Measurements from ENCODE around the gene AMMECR1. TPM values are rescaled to one million over a fixed set of nuclear protein-coding genes. Genes with fewer than 3 reads are reported as not detected.

Gene AMMECR1
- total RNA-seq, 3 donors from 2014 or later: 4.1 to 10.7 (median 8.2) TPM

- no peaks in the 10 kb centered on the region for H3K36me3 ChIP-seq (ENCODE audit: low read depth)
- no peak for TF ChIP-seq CTCF (IDR thresholded peaks at IDR 0.05)
- intact Hi-C loops (cut with DNase I, micrococcal nuclease): loop anchor here in 1 of 2 donors (10.0 kb wide), 1 partner anchor 692 kb away; no protein-coding TSS in a partner anchor
- no peaks in the 10 kb centered on the region for H3K9me3 ChIP-seq
- no peaks in the 10 kb centered on the region for H3K4me1 ChIP-seq (ENCODE audit: low read depth)
- no peak overlapping the region for H3K4me3 ChIP-seq
- no peak for DNase-seq
- ATAC-seq: no peak
Measured at GRCh38 chrX:110153244-110153643, 164.6 kb downstream of the AMMECR1 start.

- DNase-seq (peak in 1 of 3 donors; percentile 54), ATAC-seq (peak; percentile 80)
- intact Hi-C loops (cut with DNase I, micrococcal nuclease): loop anchor here in 1 of 2 donors (10.0 kb wide), 1 partner anchor 232 kb away; no protein-coding TSS in a partner anchor
- no peak for TF ChIP-seq CTCF (IDR thresholded peaks at IDR 0.05)
- no peak overlapping the region for H3K4me3 ChIP-seq
- H3K36me3 ChIP-seq (ENCODE audit: low read depth): no peaks in the 10 kb centered on the region
- H3K9me3 ChIP-seq: no peaks in the 10 kb centered on the region
- H3K4me1 ChIP-seq (ENCODE audit: low read depth): peaks cover 2% of the 10 kb centered on the region
Measured at GRCh38 chrX:110146521-110146920, 171.4 kb downstream of the AMMECR1 start.

- H3K9me3 ChIP-seq: no peaks in the 10 kb centered on the region
- intact Hi-C loops (cut with DNase I, micrococcal nuclease): loop anchor here in 1 of 2 donors (10.0 kb wide), 1 partner anchor 231 kb away; no protein-coding TSS in a partner anchor
- peaks cover 2% of the 10 kb centered on the region for H3K4me1 ChIP-seq (ENCODE audit: low read depth)
- ATAC-seq (peak; percentile 73), DNase-seq (peak in 1 of 3 donors; percentile 15)
- no peaks in the 10 kb centered on the region for H3K36me3 ChIP-seq (ENCODE audit: low read depth)
- H3K4me3 ChIP-seq: no peak overlapping the region
- TF ChIP-seq CTCF (IDR thresholded peaks at IDR 0.05): no peak
Measured at GRCh38 chrX:110145854-110146253, 172.0 kb downstream of the AMMECR1 start.

- peaks cover 2% of the 10 kb centered on the region for H3K4me1 ChIP-seq (ENCODE audit: low read depth)
- ATAC-seq (no peak), DNase-seq (no peak)
- no peak for TF ChIP-seq CTCF (IDR thresholded peaks at IDR 0.05)
- H3K9me3 ChIP-seq: no peaks in the 10 kb centered on the region
- no peaks in the 10 kb centered on the region for H3K36me3 ChIP-seq (ENCODE audit: low read depth)
- no peak overlapping the region for H3K4me3 ChIP-seq
- intact Hi-C loops (cut with DNase I, micrococcal nuclease): loop anchor here in 1 of 2 donors (10.0 kb wide), 1 partner anchor 231 kb away; no protein-coding TSS in a partner anchor
Measured at GRCh38 chrX:110145311-110145710, 172.6 kb downstream of the AMMECR1 start.

Other genes starting within 250 kb of the AMMECR1 start
- under 1 TPM in 1 of 3 donors, not detected in 2; 0.06 TPM for gene RTL9, start 40.8 kb upstream of the AMMECR1 start, total RNA-seq

All from mucosa of descending colon (tissue), 3 donors.